IPS-11a (cell line): ENCODE data around the gene KLRC3.
"Not testable (repeated sequence)": the region's sequence is repeated elsewhere in the genome, so short reads cannot be mapped to it uniquely, and the experiment has no call there.

ENCODE experiments used
- H3K4me3 ChIP-seq: one replicate; pipeline ENCODE4 v1.5.1; 2013; ENCODE audit warnings: low read depth, low read length, control low read depth

Gene KLRC3

DNA sequence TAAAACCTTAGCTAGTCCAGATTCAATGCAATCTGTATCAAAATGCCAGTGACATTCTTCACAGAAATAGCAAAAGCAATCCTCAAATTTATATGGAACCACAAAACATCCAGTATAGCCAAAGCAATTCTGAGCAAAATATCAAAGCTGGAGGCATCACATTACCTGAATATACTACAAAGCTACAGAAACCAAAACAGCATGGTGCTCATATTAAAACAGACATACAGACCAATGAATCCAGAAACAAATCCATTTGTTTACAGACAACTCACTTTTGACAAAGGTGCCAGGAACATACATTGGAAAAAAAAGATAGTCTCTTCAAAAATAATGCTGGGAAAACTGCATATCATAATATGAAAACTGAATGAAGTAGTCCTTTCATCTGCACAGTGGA lies 15.6 kb downstream of the KLRC3 start:
- no peak overlapping the region for H3K4me3 ChIP-seq

- no peak overlapping the region for H3K4me3 ChIP-seq
These were observed 19.6 kb downstream of the KLRC3 start for GRCh38 chr12:10400829-10401228.

DNA sequence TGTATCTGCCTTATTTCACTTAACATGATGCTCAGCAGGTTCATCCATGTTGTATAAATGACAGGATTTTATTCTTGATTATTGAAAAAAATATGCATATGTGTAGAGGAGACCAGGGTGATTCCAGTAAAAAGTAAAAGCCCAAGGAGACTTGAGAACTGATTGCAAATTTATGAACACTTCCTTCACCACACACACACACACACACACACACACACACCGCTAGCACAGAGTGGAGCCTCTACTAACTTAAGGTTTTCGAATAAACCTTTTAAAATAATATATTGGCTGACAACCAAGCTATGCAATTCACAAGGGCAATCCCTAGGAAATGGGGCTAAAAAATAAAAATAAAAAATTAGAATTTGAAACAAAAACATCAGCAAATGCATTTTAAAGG lies 22.2 kb downstream of the KLRC3 start:
- H3K4me3 ChIP-seq = no peak overlapping the region

- H3K4me3 ChIP-seq = no peak overlapping the region
These were observed 23.1 kb downstream of the KLRC3 start for GRCh38 chr12:10397296-10397695.

DNA sequence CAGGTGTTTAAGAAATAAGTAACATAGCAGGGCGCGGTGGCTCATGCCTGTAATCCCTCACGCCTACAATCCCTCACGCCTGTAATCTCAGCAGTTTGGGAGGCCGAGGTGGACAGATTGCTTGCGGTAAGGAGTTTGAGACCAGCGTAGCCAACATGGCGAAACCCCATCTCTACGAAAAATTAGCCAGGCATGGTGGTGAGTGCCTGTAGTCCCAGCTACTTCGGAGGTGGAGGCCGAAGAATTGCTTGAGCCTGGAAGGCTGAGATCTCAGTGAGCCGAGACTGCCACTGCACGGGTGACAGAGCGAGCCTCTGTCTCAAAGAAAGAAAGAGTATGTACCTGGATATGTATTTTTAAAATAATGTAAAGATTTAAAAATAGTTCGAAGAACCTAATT lies 24.2 kb downstream of the KLRC3 start:
- H3K4me3 ChIP-seq = not testable (repeated sequence)

DNA sequence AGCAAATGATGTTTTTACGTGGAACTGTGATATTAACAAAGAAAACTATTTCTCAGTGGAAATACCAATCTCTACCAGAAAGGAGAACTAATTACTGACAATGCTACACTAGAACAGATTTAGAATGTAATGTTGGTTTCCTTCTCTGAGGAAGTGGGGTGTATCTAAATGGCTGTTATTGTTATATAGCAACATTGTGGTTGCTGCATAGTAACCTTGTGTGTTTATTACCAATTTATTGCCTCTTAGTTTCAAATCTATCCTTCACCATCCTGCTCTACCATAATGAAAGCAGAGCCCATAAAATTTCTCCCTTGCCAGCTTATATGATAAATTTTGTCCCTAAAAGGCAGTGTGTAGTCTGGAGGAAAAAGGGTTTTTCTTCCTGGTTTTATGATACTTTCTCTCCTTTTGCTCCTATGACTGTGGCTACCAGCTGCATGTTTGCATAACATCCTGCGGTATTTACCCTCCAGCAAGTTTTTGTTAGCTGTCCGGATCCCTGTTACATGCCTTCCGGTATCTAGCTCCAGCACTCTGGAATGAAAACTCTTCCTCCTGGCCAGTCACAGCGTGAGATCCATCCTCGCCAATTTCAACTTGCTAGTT lies 24.9 kb downstream of the KLRC3 start:
- H3K4me3 ChIP-seq = no peak overlapping the region

GRCh38 chr12:10394531-10395152 lies 25.8 kb downstream of the KLRC3 start:
- H3K4me3 ChIP-seq = not testable (repeated sequence)

DNA sequence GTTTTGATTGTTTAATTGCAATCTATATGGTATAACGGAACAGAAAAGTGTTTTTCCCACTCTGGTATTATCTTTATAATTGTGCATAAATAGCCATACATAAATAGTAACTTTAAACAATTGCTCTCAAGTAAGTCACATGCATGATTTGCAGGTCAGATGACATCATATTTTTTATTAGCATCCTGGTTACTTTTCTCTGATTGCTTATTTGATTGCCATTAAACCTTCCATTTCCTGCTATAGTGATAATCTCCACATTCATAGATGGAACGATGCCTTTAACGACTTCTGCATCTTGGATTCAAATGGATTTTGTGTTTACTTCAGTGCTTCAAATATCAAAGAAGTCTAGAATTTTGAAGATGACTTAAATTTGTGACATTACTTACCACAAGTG lies 27.1 kb downstream of the KLRC3 start:
- H3K4me3 ChIP-seq = no peak overlapping the region

DNA sequence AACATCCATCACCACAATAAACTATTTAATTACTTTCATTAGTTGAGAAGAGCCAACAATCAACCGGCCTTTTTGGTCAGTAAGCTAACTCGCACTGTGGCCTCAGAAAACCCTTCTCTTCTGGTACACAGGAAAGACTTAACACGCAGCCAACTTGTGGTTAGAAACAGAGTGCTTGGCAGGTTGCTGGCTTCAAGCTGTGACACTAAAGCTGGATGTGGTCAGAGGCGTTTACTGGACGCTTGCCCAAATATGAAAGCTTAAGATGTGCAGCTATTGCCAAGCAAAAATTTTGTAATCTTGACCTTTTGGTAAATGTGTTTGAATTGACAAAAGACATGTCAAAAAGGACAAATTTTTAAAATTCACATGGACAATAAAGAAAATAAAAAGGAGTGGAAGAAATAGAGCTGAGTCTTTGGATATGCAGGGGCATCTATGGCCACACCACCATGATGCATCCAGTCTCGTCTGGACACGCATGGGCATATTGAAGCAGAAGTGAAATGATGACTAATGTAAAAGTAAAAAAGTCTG lies 27.9 kb downstream of the KLRC3 start:
- H3K4me3 ChIP-seq = no peak overlapping the region

GRCh38 chr12:10390991-10391390 lies 29.4 kb downstream of the KLRC3 start:
- not testable (repeated sequence) for H3K4me3 ChIP-seq

DNA sequence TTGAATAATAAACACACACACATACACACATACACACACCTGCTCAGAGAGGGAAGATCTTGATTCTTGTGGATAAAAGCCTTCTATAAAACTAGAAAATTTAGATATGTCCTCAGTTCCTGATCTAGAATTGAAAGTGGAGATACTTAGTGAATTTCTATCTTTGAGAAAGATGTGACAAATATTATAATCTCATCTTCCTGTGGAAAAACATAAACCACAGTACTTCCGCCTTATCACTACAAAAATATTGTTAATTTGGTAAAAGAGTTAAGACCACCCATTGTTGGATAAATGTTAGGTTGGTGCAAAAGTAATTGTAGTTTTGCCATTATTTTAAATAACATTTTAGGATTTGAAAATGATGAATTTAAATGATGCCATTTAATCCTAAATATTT lies 30.5 kb downstream of the KLRC3 start, which contains the start of gene KLRK1:
Gene KLRK1 (minus strand): TSS at position 138 of the 400 bp plus-strand sequence. CDS start 1,231 bp downstream, outside the sequence.
- no peak within 1 kb of the TSS for H3K4me3 ChIP-seq

DNA sequence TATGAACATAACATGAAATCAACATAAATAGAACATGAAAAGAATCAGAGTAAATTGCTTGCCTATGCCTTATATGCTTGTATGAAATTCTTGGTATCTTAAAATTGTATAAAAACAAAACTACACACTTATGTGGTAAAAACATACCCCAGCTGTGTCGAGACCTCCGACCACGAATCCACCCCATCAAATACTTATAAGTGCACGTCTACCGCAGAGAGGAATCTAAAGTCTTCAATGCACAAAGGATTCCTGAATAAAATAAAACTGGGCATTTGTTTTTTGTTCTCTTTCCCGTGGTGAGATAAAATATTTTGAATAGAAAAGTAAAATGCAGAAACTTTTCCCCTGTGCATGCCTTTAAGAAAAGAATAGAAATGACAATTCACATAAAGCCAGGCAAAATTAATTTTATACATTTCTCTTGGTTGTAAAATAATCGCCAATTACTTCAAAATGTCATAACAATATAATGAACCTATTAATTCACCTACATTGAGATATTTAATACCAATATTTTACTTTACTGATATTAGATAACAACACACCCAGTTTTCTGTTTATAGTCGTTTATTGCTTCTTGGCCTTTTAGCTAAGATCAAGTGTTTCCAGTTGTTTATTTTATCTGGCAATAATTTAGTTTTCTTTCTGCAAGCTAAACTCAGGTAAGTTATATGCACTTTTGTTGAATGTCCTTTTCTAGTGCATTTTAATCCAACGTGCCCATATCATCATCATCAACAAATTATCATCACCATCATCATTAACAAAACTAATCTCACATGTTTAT lies 31.6 kb downstream of the KLRC3 start:
- H3K4me3 ChIP-seq = no peak overlapping the region

GRCh38 chr12:10387498-10387897 lies 32.9 kb downstream of the KLRC3 start:
- not testable (repeated sequence) for H3K4me3 ChIP-seq

- no peak overlapping the region for H3K4me3 ChIP-seq
These were observed 33.5 kb downstream of the KLRC3 start for GRCh38 chr12:10386857-10387256.

DNA sequence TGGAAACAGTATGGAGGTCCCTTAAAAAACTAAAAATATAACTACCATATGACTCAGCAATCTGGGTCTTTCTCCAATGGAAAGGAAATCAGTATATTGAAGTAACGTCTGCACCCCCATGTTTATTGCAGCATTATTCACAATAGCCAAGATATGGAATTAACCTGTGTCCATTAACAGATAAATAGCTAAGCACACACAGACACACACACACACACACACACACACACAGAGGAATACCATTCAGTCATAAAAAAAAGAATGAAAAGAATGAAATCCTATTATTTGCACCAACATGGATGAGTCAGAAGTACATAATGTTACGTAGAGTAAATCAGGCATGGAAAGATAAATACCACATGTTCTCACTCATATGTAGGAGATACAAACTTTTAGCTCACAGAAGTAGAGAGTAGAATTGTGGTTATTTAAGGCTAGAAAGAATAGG lies 35.2 kb downstream of the KLRC3 start:
- H3K4me3 ChIP-seq = no peak overlapping the region

DNA sequence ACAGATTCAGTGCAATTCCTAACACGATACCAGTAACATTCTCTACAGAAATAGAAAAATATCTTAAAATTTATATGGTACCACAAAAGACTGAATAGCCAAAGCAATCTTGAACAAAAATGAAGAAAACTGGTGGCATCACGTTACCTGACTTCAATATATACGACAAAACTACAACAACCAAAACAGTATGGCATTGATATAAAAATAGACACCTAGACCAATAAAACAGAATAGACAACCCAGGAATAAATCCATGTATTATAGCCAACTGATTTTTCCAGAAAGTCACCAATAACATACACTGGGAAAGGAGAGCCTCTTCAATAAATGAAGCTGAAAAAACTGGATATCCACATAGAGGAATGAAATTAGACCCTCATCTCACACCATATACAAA lies 36.2 kb downstream of the KLRC3 start:
- H3K4me3 ChIP-seq = no peak overlapping the region

DNA sequence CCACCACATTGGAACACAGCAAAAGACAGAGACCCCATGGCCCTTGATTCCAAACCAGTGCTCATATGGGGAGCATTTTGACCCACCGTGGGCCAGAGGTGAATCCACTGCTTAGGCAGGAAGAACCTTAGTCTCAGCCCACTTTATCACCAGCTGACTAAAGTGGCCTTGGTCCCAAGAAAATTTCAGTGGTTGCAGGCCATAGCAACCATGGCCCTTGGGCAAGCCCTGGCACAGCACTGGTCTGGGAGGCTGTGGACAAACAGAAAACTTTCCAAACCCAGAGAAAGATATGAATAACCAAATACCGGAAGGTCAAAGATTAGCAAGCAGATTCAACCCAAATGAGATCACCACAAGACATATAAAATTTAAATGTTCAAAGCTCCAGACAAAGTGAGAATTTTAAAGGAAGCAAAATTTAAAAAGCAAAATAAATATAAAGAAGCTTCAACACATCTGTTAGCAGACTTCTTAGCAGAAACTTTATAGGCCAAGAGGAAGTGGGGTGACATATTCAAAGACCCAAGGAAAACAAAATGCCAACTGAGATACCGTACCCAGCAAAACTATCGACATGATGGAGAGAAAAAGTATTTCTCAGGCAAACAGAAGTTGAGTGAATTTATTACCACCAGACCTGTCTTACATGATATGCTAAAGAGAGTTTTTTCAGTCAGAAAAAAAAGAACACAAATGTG lies 38.3 kb downstream of the KLRC3 start:
- H3K4me3 ChIP-seq = no peak overlapping the region

- not testable (repeated sequence) for H3K4me3 ChIP-seq
These were observed 41.7 kb downstream of the KLRC3 start for GRCh38 chr12:10378737-10379136.

- H3K4me3 ChIP-seq = no peak overlapping the region
These were observed 45.8 kb downstream of the KLRC3 start for GRCh38 chr12:10374624-10375018.

DNA sequence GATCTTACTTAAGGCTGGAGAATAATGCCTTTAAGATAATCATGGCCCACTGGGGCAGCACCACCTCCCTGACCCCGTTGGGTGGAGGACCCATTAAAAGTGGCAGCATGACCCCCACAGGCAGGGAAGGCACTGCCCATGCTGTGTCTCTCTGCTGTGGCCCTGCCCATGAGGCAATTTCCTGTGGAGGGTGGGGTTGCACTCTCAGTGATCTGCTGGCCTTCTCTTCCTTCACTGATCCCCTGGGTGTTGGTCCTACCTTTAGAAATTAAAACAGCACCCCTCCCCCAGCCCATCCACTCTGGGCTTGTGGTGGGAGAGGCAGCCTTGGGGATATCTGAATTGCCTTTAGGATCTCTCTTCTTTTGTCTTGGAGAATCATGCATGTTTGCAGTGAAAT lies 47.8 kb downstream of the KLRC3 start:
- H3K4me3 ChIP-seq = no peak overlapping the region

DNA sequence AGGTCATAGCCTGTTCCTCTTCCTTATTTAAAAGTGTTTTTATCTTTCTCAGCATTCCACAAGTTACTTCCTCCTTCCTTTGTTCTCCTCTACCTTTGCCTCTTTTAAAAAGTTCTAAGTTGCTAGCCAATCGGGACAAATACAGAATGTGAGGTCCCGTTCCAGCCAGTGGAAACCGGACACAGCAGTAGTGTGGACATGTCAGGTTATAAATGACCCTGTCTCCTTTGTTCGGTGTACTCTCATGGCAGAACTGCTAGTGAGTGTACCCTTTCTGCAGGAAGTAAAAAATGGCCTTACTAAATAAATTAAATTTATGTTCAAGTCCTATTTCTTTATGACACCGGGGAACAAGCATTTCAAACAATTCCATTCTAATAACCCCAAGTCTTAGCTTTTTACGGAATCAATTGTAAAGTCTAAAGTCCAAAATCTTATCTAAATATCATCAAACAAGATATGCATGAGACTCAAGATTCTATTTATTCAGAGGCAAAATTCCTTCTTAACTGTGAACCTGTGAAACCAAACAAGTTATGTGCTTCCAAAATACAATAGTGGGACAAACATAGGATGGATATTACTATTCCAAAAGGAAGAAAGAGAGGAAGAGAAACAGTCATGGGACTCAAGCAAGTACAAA lies 48.4 kb downstream of the KLRC3 start:
- H3K4me3 ChIP-seq = not testable (repeated sequence)
